HG02885 (cell line): ENCODE results near the gene ZP1.

Source experiments
- ATAC-seq: cut with Tn5 transposase; IDR thresholded peaks from one replicate; pipeline ENCODE4 v1.9.1; 2021; ENCODE audit warnings: mild to moderate bottlenecking; ENCODE audit not compliant: unreplicated experiment, poor library complexity

ZP1 gene

GRCh38 chr11:60857378-60858232, 9.7 kb upstream of the ZP1 start:
- ATAC-seq: no peak

GRCh38 chr11:60858236-60858635, 9.1 kb upstream of the ZP1 start:
- ATAC-seq: no peak

GRCh38 chr11:60858731-60859464, 8.4 kb upstream of the ZP1 start:
- ATAC-seq: no peak

GRCh38 chr11:60859616-60860250, 7.6 kb upstream of the ZP1 start:
- ATAC-seq: no peak

GRCh38 chr11:60860943-60861342, 6.4 kb upstream of the ZP1 start:
- ATAC-seq: no peak

GRCh38 chr11:60862171-60862570, 5.2 kb upstream of the ZP1 start:
- no peak for ATAC-seq

- no peak for ATAC-seq
These were observed 3.5 kb upstream of the ZP1 start for GRCh38 chr11:60863550-60864521.

- ATAC-seq: no peak
These were observed 2.4 kb upstream of the ZP1 start for GRCh38 chr11:60864856-60865513.

GRCh38 chr11:60867871-60868681, 734 bp downstream of the ZP1 start:
- no peak for ATAC-seq

GRCh38 chr11:60868682-60869450, 1.5 kb downstream of the ZP1 start:
- no peak for ATAC-seq

- no peak for ATAC-seq
These were observed 2.1 kb downstream of the ZP1 start for GRCh38 chr11:60869451-60869825.

- ATAC-seq: no peak
These were observed 2.9 kb downstream of the ZP1 start for GRCh38 chr11:60870276-60870675.

- no peak for ATAC-seq
These were observed 3.5 kb downstream of the ZP1 start for GRCh38 chr11:60870733-60871377.

- ATAC-seq: no peak
These were observed 4.2 kb downstream of the ZP1 start for GRCh38 chr11:60871378-60872061.

GRCh38 chr11:60872124-60872960, 5.0 kb downstream of the ZP1 start:
- ATAC-seq: no peak

GRCh38 chr11:60872961-60873524, 5.7 kb downstream of the ZP1 start:
- no peak for ATAC-seq
